Keratinocyte (primary cell): ENCODE data around the gene ALPI.

Source experiments
- EZH2 ChIP-seq: IDR thresholded peaks from one replicate; pipeline ENCODE4 v1.6.1; 2012; ENCODE audit warnings: inconsistent platforms, mild to moderate bottlenecking, low read length, moderate library complexity
- TF ChIP-seq, protein P1 (sequence below), 3 experiments: IDR thresholded peaks in 1 of 3; conservative IDR thresholded peaks in 1 of 3; optimal IDR thresholded peaks in 1 of 3; 2 replicates in 2 of 3; 3 replicates in 1 of 3; pipeline versions ENCODE3 to v1.5.1; 2011; ENCODE audit warnings: low read length in 3 of 3, mild to moderate bottlenecking in 3 of 3, moderate library complexity in 2 of 3, control low read depth in 1 of 3, inconsistent platforms in 1 of 3; ENCODE audit not compliant: insufficient read depth in 2 of 3; ENCODE audit errors: extremely low read depth in 1 of 3

DNA sequence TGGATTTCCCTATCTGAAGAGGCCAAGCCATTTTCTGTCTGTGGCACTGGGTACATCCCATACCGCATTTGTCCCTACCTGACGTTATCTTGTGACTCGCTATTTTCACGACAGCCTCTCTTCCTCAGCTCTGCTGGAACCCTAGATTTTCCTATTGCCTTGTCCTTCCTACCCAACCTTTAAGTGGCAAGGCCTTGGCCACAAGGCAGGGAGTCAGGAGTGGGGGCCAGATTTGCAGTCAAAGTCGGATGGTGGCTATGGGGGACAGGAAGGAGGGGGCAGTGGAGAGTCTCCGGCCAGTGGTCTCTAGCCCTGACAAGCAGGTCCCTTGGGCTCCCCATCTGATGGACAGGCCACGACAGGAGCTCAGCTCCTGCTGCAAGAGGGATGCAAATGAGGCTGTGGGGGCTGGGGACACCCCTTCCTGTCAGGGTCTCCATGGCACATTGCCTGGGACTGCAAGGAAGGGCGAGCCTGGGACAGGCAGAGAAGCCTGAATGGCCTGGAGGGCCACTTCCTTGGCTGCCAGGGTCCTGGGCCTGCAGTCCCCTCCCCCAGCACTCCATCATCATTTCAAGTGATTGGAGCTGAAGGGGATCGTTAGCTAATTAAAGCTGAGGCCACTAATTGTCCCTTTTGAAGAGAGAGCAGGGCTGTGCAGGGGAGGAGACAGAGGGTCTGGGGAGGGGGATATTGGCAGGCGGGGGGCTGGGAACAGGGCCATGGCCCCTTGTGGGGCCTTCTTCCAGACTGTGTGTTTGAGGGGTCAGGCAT, 37.9 kb downstream of the ALPI start:
- TF ChIP-seq, protein P1, sequence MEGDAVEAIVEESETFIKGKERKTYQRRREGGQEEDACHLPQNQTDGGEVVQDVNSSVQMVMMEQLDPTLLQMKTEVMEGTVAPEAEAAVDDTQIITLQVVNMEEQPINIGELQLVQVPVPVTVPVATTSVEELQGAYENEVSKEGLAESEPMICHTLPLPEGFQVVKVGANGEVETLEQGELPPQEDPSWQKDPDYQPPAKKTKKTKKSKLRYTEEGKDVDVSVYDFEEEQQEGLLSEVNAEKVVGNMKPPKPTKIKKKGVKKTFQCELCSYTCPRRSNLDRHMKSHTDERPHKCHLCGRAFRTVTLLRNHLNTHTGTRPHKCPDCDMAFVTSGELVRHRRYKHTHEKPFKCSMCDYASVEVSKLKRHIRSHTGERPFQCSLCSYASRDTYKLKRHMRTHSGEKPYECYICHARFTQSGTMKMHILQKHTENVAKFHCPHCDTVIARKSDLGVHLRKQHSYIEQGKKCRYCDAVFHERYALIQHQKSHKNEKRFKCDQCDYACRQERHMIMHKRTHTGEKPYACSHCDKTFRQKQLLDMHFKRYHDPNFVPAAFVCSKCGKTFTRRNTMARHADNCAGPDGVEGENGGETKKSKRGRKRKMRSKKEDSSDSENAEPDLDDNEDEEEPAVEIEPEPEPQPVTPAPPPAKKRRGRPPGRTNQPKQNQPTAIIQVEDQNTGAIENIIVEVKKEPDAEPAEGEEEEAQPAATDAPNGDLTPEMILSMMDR (optimal IDR thresholded peaks at IDR 0.05 in 1 of 3, IDR thresholded peaks at IDR 0.05 in 1 of 3, conservative IDR thresholded peaks at IDR 0.05 in 1 of 3; ENCODE audit: extremely low read depth in 1 of 3, insufficient read depth in 2 of 3, low read length in 3 of 3) = no peak
- no peak for TF ChIP-seq EZH2
